B cell (primary cell): ENCODE measurements around the gene SLC1A5. TPM values are rescaled to one million over a fixed set of nuclear protein-coding genes. Genes with fewer than 3 reads are reported as not detected.

ENCODE experiments used
- ATAC-seq: fragments of 200-7000 bp; cut with Tn5 transposase; one replicate; pipeline ENCODE4 v1.10.0; 2021; ENCODE audit warnings: low read depth, mild to moderate bottlenecking, moderate number of reproducible peaks, moderate library complexity
- CTCF ChIA-PET: fragments of 350-600 bp; sonication (Branson Sonifier 250); formaldehyde crosslinking; loops from one replicate; lab custom pipeline; 2021; ENCODE audit warnings: antibody characterized with exemption, inconsistent platforms; lab: Charles Lee
- POLR2A ChIA-PET: fragments of 350-600 bp; sonication (Branson Sonifier 250); formaldehyde crosslinking; loops from one replicate; lab custom pipeline; 2021; ENCODE audit warnings: antibody characterized with exemption; lab: Charles Lee
- DNase-seq: peaks from one replicate; pipeline ENCODE4 v3.0.0; 2013
- H2AFZ ChIP-seq: 2 replicates; pipeline ENCODE4 v1.6.1; 2012; ENCODE audit warnings: mild to moderate bottlenecking, low read depth, low read length; ENCODE audit not compliant: insufficient read depth, poor library complexity, severe bottlenecking
- H3K27ac ChIP-seq, 2 donors: 1 replicate in 1 of 2; 2 replicates in 1 of 2; pipeline ENCODE4 v1.5.1; 2012 to 2013; ENCODE audit warnings: low read length in 2 of 2, mild to moderate bottlenecking in 2 of 2, moderate library complexity in 1 of 2
- H3K27me3 ChIP-seq, 4 experiments: fragments of 200-600 bp in 1 of 4; sonication (generic) in 1 of 4; replicated peaks in 1 of 4; 1 replicate in 2 of 4; 2 replicates in 2 of 4; pipeline versions ENCODE4 v1.6.1 to v1.7.0; 2013 to 2016; ENCODE audit warnings: low read length in 3 of 4, mild to moderate bottlenecking in 2 of 4, mixed read lengths in 1 of 4, moderate library complexity in 1 of 4; ENCODE audit not compliant: insufficient read depth in 4 of 4, control insufficient read depth in 3 of 4; ENCODE audit errors: control extremely low read depth in 1 of 4
- H3K36me3 ChIP-seq, 2 experiments: replicated peaks in 1 of 2; 1 replicate in 1 of 2; 2 replicates in 1 of 2; pipeline versions ENCODE4 v1.6.1 to v1.7.1; 2013; ENCODE audit warnings: low read length in 1 of 2; ENCODE audit not compliant: insufficient read depth in 2 of 2, control insufficient read depth in 1 of 2; ENCODE audit errors: control extremely low read depth in 1 of 2, extremely low read depth in 1 of 2
- H3K4me1 ChIP-seq, 2 donors: fragments of 200-600 bp in 1 of 2; sonication (generic) in 1 of 2; 1 replicate in 1 of 2; 2 replicates in 1 of 2; pipeline versions ENCODE4 v1.5.1 to v1.6.1; 2013 to 2017; ENCODE audit warnings: low read length in 2 of 2; ENCODE audit not compliant: control insufficient read depth in 2 of 2, insufficient read depth in 2 of 2
- H3K4me2 ChIP-seq: replicated peaks from 2 replicates; pipeline ENCODE3; 2012; ENCODE audit warnings: mild to moderate bottlenecking, low read depth, low read length; ENCODE audit not compliant: poor library complexity, severe bottlenecking
- H3K4me3 ChIP-seq, 5 experiments: fragments of 200-600 bp in 1 of 5; sonication (generic) in 1 of 5; 1 replicate in 3 of 5; 2 replicates in 2 of 5; pipeline versions ENCODE4 v1.5.1 to v1.7.0; 2011 to 2016; ENCODE audit warnings: low read length in 4 of 5, mild to moderate bottlenecking in 4 of 5, low read depth in 2 of 5, control low read depth in 1 of 5, moderate library complexity in 1 of 5; ENCODE audit not compliant: insufficient read depth in 1 of 5; ENCODE audit errors: control extremely low read depth in 1 of 5, extremely low read depth in 1 of 5
- H3K79me2 ChIP-seq: fragments of 200-600 bp; sonication (generic); one replicate; pipeline ENCODE4 v1.6.0; 2016; ENCODE audit warnings: low read length; ENCODE audit not compliant: control insufficient read depth, insufficient read depth
- H3K9ac ChIP-seq: fragments of 200-600 bp; sonication (generic); 2 replicates; pipeline ENCODE4 v1.6.1; 2017; ENCODE audit warnings: mild to moderate bottlenecking, low read length, moderate library complexity
- H3K9me3 ChIP-seq, 3 donors: one replicate each; pipeline versions ENCODE4 v1.6.1 to v1.7.1; 2013; ENCODE audit warnings: low read length in 2 of 3; ENCODE audit not compliant: control insufficient read depth in 2 of 3, insufficient read depth in 1 of 3; ENCODE audit errors: control extremely low read depth in 1 of 3
- H4K20me1 ChIP-seq: 2 replicates; pipeline ENCODE4 v1.6.0; 2012; ENCODE audit warnings: mild to moderate bottlenecking, low read length; ENCODE audit not compliant: insufficient read depth, control insufficient read depth, poor library complexity, severe bottlenecking
- H3K27ac Mint-ChIP-seq: one replicate; pipeline ENCODE4 v1.8.0; 2021; ENCODE audit warnings: mixed read lengths
- H3K27me3 Mint-ChIP-seq: one replicate; pipeline ENCODE4 v1.8.0; 2021; ENCODE audit warnings: mixed read lengths
- H3K4me1 Mint-ChIP-seq: one replicate; pipeline ENCODE4 v1.8.0; 2021; ENCODE audit warnings: mixed read lengths
- H3K4me3 Mint-ChIP-seq: one replicate; pipeline ENCODE4 v1.8.0; 2021; ENCODE audit warnings: mixed read lengths
- H3K9me3 Mint-ChIP-seq: one replicate; pipeline ENCODE4 v1.8.0; 2022; ENCODE audit warnings: mixed read lengths; ENCODE audit not compliant: insufficient read depth
- EZH2 ChIP-seq: IDR thresholded peaks from 2 replicates; pipeline ENCODE4 v1.6.1; 2012; ENCODE audit warnings: borderline replicate concordance, low read depth, mild to moderate bottlenecking, moderate library complexity, low read length; ENCODE audit not compliant: insufficient read depth, poor library complexity, severe bottlenecking
- WGBS: methylation state at CpG from one replicate; pipeline ENCODE4 v1.1.5; 2013; ENCODE audit warnings: missing lambda C conversion rate; ENCODE audit not compliant: insufficient coverage; 5-methylcytosine and 5-hydroxymethylcytosine counted together
- intact Hi-C: fragments of 100-400 bp; cut with micrococcal nuclease; formaldehyde crosslinking; loops from one replicate; pipeline ENCODE4 v1.10.0; 2022
- polyA plus RNA-seq: library from polyadenylated mRNA; depleted of rRNA; stranded (reverse); fragments of >200 nt; gene quantifications from 2 replicates; pipeline ENCODE4 v1.2.3, GENCODE V29; 2012
- small RNA-seq: library from RNA; depleted of rRNA; stranded (forward); fragments of <200 nt; gene quantifications from one replicate; pipeline ENCODE3, GENCODE V24; 2012; ENCODE audit warnings: low replicate concordance, low read depth; ENCODE audit not compliant: insufficient read length
- total RNA-seq, 2 donors: library from RNA; stranded (reverse); fragments of 120-200 nt in 1 of 2; gene quantifications; 1 replicate in 1 of 2; 2 replicates in 1 of 2; pipeline versions ENCODE4 v1.2.3 to v1.2.4, GENCODE V29; 2013 to 2022
- TF ChIP-seq, protein P1 (sequence below): fragments of 200-600 bp; IDR thresholded peaks from one replicate; pipeline ENCODE4 v1.8.0; 2022; ENCODE audit warnings: antibody characterized with exemption, mild to moderate bottlenecking

The SLC1A5 gene
- total and polyA plus RNA-seq, 2 donors (not counting 1 experiment from before 2014, with no cell fraction given): 19.0 to 37.3 TPM

- H3K9me3 Mint-ChIP-seq: no peaks in the 10 kb centered on the region
- H3K4me1 ChIP-seq: peaks cover 45 to 47% of the 10 kb centered on the region in 2 donors
- ATAC-seq: no peak
- no peaks in the 10 kb centered on the region for H3K27me3 Mint-ChIP-seq
- intact Hi-C loops: loop anchor here (5.0 kb wide), 1 partner anchor 33 kb away; no protein-coding TSS in a partner anchor
- no peak overlapping the region for H3K4me3 Mint-ChIP-seq
- ChIA-PET CTCF (interaction anchor here (0.6 to 14.9 kb wide), 2 partner anchors 15 to 22 kb away, joined by 3 to 353 read pairs; no protein-coding TSS in a partner anchor), POLR2A (interaction anchor here (0.6 kb wide), 2 partner anchors 20 to 665 kb away, joined by 3 read pairs; no protein-coding TSS in a partner anchor)
- H3K4me1 Mint-ChIP-seq: peaks cover 50% of the 10 kb centered on the region
- peak overlapping the region; percentile 46 for H3K27ac Mint-ChIP-seq
- WGBS: 97% methylated on average over 25 of the region's 26 CpGs
- no peaks in the 10 kb centered on the region for H3K27me3 ChIP-seq
- peaks cover 37% of the 10 kb centered on the region for H4K20me1 ChIP-seq
- H3K9me3 ChIP-seq: no peaks in the 10 kb centered on the region
- DNase-seq: no peak
- no peak overlapping the region for H2AFZ ChIP-seq
- no peak overlapping the region for H3K4me3 ChIP-seq
- H3K36me3 ChIP-seq: peaks cover 0 to 92% of the 10 kb centered on the region in 2 experiments
- H3K27ac ChIP-seq: no peak overlapping the region
- H3K9ac ChIP-seq: no peak overlapping the region
- peaks cover 72% of the 10 kb centered on the region for H3K79me2 ChIP-seq
- H3K4me2 ChIP-seq: no peak overlapping the region
- TF ChIP-seq, protein P1, sequence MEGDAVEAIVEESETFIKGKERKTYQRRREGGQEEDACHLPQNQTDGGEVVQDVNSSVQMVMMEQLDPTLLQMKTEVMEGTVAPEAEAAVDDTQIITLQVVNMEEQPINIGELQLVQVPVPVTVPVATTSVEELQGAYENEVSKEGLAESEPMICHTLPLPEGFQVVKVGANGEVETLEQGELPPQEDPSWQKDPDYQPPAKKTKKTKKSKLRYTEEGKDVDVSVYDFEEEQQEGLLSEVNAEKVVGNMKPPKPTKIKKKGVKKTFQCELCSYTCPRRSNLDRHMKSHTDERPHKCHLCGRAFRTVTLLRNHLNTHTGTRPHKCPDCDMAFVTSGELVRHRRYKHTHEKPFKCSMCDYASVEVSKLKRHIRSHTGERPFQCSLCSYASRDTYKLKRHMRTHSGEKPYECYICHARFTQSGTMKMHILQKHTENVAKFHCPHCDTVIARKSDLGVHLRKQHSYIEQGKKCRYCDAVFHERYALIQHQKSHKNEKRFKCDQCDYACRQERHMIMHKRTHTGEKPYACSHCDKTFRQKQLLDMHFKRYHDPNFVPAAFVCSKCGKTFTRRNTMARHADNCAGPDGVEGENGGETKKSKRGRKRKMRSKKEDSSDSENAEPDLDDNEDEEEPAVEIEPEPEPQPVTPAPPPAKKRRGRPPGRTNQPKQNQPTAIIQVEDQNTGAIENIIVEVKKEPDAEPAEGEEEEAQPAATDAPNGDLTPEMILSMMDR: no peak
- no peak for TF ChIP-seq EZH2
Observed at GRCh38 chr19:46725036-46725820, 63.2 kb downstream of the SLC1A5 start.

Small RNA genes within 50 kb of the gene (small RNA-seq; reads per million reads assigned to genes)
- gene AC008622.3: not detected
- not detected for gene HNRNPMP2
- gene RF00019: not detected

Other genes starting within 250 kb of the SLC1A5 start
- 99.3 and 105 TPM in 2 replicates for gene CALM3, start 187.3 kb downstream of the SLC1A5 start, total RNA-seq
- 99.0 and 151 TPM in 2 replicates for gene CALM3, start 187.3 kb downstream of the SLC1A5 start, polyA plus RNA-seq
- 1.9 and 2.5 TPM in 2 replicates for gene PTGIR, start 163.5 kb downstream of the SLC1A5 start, total RNA-seq
- gene PTGIR, start 163.5 kb downstream of the SLC1A5 start, polyA plus RNA-seq: 2.1 and 5.3 TPM in 2 replicates
- 6.7 and 12.0 TPM in 2 replicates for gene GNG8, start 152.4 kb downstream of the SLC1A5 start, total RNA-seq
- gene GNG8, start 152.4 kb downstream of the SLC1A5 start, polyA plus RNA-seq: not detected in 2 replicates
- gene DACT3, start 127.4 kb downstream of the SLC1A5 start, total RNA-seq: 0.15 and 0.34 TPM in 2 replicates
- 0.03 and 0.39 TPM in 2 replicates for gene DACT3, start 127.4 kb downstream of the SLC1A5 start, polyA plus RNA-seq
- gene PRKD2, start 71.5 kb downstream of the SLC1A5 start, total RNA-seq: 185 and 192 TPM in 2 replicates
- 208 and 271 TPM in 2 replicates for gene PRKD2, start 71.5 kb downstream of the SLC1A5 start, polyA plus RNA-seq
- gene FKRP, start 42.5 kb downstream of the SLC1A5 start, total RNA-seq: 35.7 and 38.8 TPM in 2 replicates
- 30.2 and 46.3 TPM in 2 replicates for gene FKRP, start 42.5 kb downstream of the SLC1A5 start, polyA plus RNA-seq
- 102 and 112 TPM in 2 replicates for gene STRN4, start 42.1 kb downstream of the SLC1A5 start, total RNA-seq
- gene STRN4, start 42.1 kb downstream of the SLC1A5 start, polyA plus RNA-seq: 111 and 127 TPM in 2 replicates
- 47.2 and 49.3 TPM in 2 replicates for gene AP2S1, start 62.3 kb upstream of the SLC1A5 start, total RNA-seq
- gene AP2S1, start 62.3 kb upstream of the SLC1A5 start, polyA plus RNA-seq: 22.3 and 51.3 TPM in 2 replicates
- 31.3 and 35.9 TPM in 2 replicates for gene ARHGAP35, start 72.4 kb upstream of the SLC1A5 start, total RNA-seq
- 7.6 and 9.6 TPM in 2 replicates for gene ARHGAP35, start 72.4 kb upstream of the SLC1A5 start, polyA plus RNA-seq
- 1.1 TPM in 2 replicates for gene NPAS1, start 231.2 kb upstream of the SLC1A5 start, total RNA-seq
- gene NPAS1, start 231.2 kb upstream of the SLC1A5 start, polyA plus RNA-seq: 0.43 and 1.7 TPM in 2 replicates